NK-92 (cell line): Measurements from ENCODE around the gene DYNC2I2.
"Not testable (repeated sequence)": the region's sequence is repeated elsewhere in the genome, so short reads cannot be mapped to it uniquely, and the experiment has no call there.

Experiments used
- DNase-seq: peaks from one replicate; lab custom pipeline; 2025; ENCODE audit not compliant: unreplicated experiment; lab: John Stamatoyannopoulos, UW

DYNC2I2 gene

DNA sequence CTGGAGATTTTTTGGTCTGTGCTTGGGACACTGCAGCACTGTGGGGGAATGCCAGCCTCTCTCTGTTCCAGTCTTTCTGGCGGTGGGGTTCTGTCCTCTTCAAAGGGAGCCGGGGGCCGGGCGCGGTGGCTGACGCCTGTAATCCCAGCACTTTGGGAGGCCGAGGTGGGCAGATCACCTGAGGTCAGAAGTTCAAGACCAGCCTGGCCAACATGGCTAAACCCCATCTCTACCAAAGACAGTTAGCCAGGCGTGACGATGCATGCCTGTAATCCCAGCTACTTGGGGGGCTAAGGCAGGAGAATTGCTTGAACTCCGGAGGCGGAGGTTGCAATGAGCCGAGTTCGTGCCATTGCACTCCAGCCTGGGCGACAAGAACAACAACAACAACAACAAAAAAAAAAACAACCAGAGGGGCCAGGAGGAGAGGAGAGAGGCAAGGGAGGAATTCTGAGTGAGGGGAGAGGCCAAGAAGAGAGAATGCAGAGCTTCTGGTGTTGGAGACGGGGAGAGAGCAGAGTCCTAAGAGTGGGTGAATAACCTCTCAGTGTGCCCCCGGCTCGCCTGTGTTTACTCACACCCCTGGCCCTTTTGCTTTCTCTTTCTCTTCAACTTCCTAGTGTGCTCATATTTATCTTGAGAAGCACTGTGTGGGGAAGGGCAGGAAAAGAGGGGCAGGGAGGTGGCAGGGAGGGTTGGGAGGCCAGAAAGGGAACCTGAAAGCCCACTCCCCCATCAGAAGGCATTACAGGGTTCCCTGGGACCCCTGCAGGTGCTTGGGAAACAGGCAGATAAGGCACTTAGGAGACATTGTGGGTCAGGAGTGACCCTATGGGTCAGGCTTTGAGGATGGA lies 29.2 kb upstream of the DYNC2I2 start:
- DNase-seq: no peak

DNA sequence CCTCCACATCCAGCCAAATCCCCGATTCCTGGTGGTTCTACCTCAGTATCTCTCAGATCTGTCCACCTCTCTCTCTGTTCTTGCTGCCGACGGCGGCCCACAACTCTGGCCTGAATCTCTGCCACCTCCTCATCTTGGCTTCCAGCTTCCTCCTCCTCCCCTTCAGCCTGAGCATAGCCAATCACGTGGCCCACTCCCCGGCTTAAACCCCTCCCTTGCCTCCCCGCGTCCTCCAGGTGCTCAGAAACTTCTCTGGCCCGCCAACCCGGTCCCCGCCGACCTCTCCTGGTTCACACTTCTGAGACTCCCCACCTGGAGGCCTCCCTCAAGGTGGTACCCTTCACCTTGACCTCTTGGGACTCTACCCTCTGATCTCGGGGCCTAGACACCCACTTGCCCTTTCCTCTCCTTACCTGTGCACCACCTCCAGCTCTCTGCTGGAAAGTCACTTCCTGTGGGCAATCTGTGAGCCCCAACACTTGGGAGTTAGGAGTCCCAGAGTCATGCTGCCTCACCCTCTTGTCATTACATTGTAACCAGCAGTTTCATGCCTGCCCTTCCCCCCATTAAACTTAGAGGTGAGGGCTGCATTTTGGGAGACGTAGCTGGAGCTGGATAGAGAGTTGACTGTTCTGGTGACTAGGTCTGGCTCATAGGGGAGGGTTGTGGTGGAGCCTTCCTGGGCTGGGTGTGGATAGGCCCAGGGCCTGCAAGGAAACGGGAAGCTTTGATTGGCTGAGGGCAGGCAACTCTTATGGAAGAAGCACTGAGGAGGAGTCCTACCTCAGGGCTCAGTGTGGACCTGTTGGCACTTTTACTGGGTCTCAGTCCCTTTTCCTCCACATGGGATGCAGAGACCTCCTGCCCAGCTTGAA lies 27.9 kb upstream of the DYNC2I2 start:
- no peak for DNase-seq

DNA sequence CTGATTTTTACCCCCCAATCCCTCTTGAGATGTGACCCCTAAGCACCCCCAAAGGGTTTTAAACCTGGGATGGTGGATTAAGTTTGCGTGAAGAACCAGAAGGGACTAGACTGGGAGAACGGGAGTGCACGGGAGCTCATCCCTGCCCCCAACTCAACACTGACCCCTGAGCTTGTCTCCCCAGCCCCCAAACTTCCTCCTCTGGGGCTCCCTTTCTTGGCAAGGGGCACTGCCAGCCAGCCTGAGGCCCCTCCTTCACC lies 27.3 kb upstream of the DYNC2I2 start:
- no peak for DNase-seq

DNA sequence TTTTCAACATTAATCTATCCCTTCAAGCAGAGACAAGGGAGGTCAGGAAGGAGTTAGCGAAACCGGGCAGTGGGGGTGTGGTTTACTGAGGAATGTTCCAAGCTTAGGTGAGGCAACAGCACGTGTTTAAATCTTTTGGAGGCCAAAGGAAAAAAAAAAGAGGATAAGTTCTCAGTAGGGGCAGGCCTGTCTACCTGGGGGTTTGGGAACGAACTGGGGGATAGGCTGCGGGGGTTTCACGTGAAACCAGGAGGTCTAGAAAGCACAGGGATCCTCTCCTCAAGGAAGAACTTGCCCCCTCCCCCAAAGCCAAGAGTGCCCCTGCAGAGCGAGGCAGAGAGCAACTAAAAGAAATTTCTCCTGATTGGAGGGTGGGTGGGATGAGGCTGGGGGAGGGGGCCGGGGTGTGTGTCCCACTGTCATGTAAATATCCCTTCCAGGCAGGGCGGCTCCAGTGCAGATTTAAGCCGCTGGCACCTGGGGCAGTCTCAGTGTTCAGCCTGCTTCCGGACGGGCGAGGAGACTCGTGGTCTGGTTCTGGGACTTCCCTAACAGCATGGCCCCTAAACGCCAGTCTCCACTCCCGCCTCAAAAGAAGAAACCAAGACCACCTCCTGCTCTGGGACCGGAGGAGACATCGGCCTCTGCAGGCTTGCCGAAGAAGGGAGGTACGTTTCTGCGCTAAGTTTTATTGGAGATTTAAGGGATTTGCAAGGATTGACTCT lies 26.9 kb upstream of the DYNC2I2 start:
- DNase-seq: no peak

DNA sequence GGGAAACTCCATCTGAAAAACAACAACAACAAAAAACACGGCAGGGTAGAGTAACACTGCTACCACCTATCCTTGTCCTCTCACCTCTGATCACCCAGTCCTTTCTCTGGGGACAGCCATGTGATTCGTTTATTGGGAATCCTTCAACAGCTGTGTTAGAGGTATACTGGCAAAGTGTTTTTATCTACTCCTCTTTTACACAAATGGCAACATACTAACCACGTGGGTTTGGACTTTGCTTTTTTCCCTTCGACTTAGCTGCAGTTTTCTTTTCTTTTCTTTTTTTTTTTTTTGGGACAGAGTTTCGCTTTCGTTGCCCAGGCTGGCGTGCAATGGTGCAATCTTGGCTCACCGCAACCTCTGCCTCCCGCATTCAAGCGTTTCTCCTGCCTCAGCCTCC lies 21.1 kb upstream of the DYNC2I2 start:
- no peak for DNase-seq

DNA sequence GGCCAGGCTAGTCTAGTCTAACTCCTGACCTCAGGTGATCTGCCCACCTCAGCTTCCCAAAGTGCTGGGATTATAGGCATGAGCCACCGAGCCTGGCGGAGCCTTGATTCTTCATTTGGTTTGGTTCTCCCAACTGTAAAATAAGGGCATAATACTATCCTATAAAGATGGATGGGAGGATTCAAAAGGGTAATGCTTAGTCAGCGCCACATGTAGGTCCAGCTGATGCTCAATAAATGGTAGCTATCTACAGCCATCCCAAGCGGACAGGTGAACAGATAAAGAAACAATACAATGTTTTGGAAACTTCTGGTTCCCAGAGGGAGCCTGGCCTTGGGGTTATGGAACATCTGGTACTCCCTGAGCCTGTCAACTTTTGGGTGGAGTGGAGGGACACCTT lies 18.7 kb upstream of the DYNC2I2 start:
- no peak for DNase-seq

DNA sequence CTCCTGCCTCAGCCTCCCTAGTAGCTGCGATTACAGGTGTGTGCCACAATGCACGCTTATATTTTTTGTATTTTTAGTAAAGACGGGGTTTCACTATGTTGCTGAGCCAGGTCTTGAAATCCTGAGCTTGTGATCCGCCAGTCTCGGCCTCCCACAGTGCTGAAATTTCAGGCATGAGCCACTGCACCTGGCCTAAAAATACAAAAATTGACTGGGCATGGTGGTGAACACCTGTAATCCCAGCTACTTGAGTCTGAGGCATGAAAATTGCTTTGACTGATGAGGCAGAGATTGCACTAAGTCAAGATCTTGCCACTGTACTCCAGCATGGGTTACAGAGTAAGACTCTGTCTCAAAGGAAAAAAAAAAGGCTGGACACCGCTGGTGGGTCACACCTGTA lies 13.1 kb upstream of the DYNC2I2 start:
- no peak for DNase-seq

DNA sequence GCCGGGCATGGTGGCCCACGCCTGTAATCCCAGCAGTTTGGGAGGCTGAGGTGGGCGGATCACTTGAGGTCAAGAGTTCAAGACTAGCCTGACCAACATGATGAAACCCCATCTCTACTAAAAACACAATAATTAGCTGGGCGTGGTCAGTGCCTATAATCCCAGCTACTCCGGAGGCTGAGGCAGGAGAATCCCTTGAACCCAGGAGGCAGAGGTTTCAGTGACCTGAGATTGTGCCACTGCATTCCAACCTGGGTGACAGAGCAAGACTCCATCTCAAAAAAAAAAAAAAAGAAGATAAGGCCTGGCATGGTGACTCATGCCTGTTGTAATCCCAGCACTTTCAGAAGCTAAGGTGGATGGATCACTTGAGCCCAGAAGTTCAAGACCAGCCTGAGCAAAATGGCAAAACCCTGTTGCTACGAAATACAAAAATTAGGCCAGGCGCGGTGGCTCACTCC lies 9.9 kb upstream of the DYNC2I2 start:
- DNase-seq: not testable (repeated sequence)

DNA sequence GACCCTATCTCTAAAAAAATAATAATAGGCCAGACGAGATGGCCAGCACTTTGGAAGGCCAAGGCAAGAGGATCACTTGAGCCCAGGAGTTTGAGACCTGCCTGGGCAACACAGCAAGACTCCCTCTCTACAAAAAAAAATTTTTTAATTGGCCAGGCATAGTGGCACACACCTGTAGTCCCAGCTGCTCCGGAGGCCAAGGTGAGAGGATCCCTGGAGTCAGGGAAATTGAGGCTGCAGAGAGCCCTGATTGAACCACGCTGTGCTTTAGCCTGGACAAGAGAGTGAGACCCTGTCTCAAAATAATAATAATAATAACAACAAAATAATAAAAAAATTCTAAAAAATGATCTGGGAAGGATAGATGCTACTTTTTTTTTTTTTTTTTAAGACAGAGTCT lies 1.1 kb upstream of the DYNC2I2 start:
- DNase-seq: no peak

DNA sequence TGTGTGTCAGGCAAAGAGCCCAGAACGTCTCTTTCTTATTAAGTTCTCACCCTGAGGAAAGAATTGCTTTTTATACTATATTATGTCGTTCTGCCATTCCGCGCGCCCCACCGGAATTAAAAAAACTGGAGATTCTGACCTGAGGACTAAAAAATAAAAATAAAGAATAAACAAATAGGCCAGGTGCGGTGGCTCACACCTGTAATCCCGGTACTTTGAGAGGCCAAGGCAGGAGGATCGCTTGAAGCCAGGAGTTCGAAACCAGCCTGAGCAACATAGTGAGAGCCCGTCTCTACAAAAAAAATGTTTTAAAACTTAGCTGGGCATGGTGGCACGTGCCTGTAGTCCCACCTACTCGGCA lies 677 bp upstream of the DYNC2I2 start:
- DNase-seq: no peak

DNA sequence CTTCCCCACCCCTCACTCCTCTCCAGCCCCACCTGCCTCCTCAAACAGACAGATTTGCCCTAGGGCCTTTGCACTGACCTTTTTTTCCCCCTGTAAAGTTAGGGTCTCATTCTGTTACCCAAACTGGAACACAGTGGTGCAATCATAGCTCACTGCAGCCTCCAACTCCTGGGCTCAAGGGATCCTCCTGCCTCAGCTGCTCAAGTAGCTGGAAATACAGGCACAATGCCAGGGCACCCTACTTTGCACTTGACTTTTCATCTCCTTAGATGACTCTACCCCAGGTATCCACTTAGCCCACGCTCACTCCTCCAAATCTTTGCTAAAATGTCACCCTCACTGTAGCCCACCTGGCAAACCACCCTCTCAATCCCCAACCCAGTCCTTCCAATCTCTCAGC lies 2.2 kb downstream of the DYNC2I2 start:
- no peak for DNase-seq

DNA sequence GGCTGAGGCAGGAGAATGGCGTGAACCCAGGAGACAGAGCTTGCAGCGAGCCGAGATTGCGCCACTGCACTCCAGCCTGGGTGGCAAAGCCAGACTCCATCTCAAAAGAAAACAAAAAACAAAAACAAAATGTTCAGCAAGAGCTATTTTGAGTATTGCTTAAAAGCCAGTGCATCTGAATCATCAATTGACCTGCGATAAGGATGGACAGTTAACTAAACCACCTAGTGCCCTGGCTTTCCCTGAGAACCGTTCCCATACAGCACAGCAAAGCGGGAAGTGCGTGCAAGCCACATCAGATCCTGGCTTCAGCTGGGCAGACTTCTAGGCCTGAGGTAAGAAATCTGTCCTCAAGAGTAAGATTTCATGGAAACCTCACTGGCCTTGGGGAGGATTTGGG lies 2.7 kb downstream of the DYNC2I2 start:
- DNase-seq: no peak

DNA sequence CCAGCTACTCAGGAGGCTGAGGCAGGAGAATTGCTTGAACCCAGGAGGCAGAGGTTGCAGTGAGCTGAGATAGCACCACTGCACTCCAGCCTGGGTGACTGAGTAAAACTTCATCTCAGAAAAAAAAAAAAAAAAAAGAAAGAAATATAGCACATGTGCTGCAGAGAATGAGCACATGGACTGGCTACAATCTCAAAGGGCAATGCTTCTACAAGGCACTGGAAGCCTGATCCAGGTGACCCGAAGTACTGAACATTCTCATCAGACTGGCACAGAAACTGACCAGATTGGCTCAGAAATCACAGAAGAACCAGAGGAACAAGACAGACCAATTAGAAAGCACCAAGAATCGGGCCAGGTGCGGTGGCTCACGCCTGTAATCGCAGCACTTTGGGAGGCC lies 4.8 kb downstream of the DYNC2I2 start:
- DNase-seq: no peak

DNA sequence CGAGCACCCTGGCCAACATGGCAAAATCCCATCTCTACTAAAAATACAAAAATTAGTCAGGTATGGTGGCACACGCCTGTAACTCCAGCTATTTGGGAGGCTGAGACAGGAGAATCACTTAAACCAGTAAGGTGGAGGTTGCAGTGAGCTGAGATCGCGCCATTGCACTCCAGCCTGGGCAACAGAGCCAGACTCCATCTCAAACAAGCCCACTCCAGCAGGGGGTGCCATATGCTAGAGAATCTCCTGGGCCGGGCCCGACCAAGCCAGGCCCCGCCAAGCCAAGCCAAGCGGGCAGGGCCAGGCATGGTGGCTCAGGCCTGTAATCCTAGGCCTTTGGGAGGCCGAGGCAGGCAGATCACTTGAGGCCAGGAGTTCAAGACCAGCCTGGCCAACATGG lies 8.4 kb downstream of the DYNC2I2 start:
- not testable (repeated sequence) for DNase-seq

DNA sequence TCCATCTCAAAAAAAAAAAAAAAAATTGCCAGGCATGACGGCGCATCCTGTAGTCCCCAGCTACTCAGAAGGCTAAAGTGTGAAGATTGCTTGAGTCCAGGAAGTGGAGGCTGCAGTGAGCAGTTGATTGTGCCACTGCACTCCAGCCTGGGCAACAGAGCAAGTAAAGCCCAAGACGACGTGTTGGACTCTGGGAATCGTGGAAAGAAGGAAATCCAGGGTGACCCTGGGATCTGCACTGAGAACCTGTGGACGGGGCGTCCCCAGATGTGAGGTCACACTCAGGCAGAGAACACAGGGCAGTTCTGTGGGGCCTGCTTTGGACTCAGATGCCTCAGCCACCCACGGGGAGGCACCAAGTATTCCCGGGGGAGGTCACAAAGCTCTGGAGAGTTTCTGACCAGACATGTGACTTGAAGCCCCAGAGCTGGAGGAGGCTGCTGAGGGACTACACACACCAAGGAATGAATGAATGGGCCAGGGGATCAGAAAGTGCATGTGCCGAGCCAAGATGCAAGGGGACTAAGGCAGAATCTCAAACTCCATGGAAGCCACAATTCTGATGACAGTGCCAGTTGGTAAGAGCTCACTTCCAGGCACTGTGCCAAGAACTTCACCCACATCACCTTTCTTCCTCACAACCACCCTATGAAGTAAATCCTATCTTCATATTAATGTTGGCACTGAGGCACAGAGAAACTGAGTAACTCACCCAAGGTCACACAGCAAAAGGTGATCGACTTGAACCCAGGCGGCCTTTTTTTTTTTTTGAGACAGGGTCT lies 12.9 kb downstream of the DYNC2I2 start:
- no peak for DNase-seq

DNA sequence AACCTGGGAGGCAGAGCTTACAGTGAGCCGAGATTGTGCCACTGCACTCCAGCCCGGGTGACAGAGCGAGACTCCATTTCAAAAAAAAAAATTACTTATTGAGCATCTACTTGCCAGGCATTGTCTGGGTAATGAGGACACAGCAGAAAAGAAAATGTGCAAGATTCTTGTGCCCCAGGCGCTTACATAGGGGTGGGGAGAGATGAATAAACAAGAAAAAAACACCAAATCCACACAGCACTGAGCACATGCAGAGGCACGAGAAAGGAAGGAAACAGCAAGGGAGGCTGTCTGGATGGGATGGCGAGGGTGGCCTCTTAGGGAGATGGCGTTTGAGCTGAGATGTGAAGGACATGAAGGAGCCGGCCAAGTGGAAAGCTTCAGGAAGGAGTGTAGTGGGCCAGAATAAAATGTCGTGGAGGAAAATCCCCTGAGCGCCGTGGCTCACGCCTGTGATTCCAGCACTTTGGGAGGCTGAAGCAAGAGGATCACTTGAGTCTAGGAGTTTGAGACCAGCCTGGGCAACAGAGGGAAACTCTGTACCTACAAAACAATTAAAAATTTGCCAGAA lies 13.9 kb downstream of the DYNC2I2 start:
- DNase-seq: no peak

DNA sequence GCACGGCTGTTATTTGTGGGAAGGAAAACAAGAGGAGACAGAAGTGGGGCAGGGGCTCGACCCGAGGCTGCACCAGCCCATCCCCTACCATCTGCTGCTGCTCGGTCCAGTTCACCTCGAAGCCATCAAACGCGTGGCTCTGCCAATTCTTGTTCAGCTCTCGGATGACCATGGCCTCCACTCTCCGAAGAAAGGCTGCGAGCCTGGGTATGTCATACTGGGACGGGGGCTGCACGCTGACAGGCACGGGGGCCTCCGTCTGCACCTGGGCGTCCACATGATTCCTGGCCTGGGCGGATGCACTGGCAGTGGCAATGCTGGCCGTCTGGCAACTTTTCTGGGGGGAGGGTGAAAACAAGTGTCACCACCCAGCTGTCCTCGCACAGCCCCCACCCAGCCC lies 16.0 kb downstream of the DYNC2I2 start:
- DNase-seq: no peak

DNA sequence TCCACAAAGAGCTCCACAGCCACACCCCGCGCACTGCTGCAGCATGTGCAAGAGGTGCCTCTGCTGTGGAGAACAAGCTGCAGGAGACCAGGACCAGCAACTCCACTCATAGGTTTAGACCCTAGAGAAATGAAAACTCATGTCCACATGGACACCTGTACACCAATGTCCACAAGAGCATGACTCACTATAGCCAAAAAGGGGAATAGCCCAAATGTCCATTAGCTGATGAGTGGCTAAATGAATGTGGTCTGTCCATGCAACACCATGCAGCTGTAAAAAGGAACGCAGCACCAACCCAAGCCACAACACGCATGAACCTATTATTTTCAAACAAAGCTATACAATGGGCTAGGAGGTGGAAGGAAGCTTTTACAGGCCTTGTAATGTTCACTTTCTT lies 18.1 kb downstream of the DYNC2I2 start:
- DNase-seq: no peak

DNA sequence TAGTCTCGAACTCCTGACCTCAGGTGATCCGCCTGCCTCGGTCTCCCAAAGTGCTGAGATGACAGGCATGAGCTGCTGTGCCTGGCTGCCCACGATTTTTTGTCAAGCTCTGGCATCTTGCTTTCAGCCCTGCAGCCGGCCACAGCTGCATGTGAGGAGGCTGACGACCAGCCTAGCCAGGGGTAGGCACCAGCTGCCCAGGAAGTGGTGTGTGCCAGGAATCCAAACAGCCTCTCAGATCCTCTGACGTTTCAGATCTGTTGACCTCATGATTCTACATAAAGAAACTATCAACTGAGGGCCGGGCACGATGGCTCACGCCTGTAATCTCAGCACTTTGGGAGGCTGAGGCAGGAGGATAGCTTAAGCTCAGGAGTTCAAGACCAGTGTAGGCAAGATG lies 19.0 kb downstream of the DYNC2I2 start:
- no peak for DNase-seq
